HG03066 (cell line): ENCODE measurements around the gene NKX1-2.
A peak's percentile ranks its signal among the peaks of the same experiment; 100 is the strongest.
"Not testable (repeated sequence)": the region's sequence is repeated elsewhere in the genome, so short reads cannot be mapped to it uniquely, and the experiment has no call there.

Source experiments
- ATAC-seq: cut with Tn5 transposase; IDR thresholded peaks from one replicate; pipeline ENCODE4 v1.9.1; 2021; ENCODE audit warnings: low read depth; ENCODE audit not compliant: unreplicated experiment

Gene NKX1-2

GRCh38 chr10:124453960-124454610 lies 4.2 kb upstream of the NKX1-2 start:
- ATAC-seq = no peak

- ATAC-seq = no peak
Observed at GRCh38 chr10:124451276-124451675, 1.4 kb upstream of the NKX1-2 start.

DNA sequence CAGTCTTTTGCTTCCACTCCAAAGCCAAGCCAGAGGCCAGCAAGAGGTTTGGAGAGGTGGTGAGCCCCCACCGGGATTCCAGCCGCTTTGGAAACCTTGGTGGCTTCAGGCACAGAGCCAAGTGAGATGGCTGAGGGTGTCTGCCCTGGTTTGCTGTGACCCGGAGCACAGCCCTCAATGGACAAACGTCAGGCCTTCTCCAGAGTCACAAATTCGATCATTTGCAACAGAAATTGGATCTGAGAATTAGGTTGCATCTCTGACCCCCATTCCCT lies 885 bp upstream of the NKX1-2 start:
- no peak for ATAC-seq

GRCh38 chr10:124449170-124450011 lies 444 bp downstream of the NKX1-2 start:
- no peak for ATAC-seq

GRCh38 chr10:124448696-124449169 lies 1.1 kb downstream of the NKX1-2 start:
- ATAC-seq = no peak

DNA sequence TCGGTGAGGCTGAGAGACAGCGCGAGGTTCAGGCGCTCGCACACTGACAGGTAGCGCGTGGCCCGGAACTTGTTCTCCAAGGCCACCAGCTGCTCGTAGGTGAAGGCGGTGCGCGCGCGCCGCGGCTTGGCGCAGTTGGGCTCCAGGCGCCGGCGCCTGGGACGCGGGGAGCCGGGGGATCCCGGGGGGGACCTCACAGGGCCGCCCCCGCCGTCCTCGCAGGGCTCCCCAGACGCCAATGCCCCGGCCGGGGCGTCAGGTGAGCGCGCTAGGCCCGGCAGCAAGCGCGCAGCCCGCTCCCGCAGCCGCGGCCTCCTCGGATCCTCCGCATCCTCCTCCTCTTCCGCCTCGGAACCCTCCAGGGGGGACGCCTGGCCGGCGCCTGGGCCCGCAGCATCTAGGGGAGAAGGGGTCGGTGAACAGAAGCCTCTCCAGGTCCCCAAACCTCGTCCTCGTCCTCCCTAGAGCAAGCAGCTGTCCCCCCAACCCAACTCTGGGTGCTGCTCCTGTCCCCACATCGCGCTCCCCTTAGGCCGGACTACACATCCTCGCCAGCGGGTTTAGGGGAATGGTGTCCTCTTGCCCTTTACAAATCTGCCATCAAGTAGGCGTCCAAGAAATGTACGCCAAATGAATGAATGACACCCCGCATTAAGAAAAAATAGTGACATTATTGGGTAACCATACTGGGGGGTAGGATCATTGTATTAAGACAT lies 1.9 kb downstream of the NKX1-2 start:
- ATAC-seq = no peak

GRCh38 chr10:124446830-124447750 lies 2.7 kb downstream of the NKX1-2 start:
- ATAC-seq = no peak

GRCh38 chr10:124441694-124442093 lies 8.1 kb downstream of the NKX1-2 start:
- not testable (repeated sequence) for ATAC-seq

DNA sequence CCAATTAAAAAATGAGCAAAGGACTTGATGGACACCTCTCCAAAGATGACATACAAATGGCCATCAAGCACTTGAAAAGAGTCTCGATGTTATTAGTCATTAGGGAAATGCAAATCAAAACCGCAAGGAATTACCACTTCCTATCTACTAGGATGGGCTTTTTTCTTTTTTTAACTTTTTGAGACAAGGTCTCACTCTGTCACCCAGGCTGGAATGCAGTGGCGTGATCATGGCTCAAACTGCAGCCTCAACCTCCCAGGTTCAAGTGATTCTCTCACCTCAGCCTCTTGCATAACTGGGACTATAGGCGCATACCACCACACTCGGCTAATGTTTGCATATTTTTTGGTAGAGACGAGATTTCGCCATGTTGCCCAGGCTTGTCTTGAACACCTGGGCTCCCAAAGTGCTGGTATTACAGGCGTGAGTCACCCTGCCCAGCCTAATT lies 13.6 kb downstream of the NKX1-2 start:
- ATAC-seq = peak; percentile 82

DNA sequence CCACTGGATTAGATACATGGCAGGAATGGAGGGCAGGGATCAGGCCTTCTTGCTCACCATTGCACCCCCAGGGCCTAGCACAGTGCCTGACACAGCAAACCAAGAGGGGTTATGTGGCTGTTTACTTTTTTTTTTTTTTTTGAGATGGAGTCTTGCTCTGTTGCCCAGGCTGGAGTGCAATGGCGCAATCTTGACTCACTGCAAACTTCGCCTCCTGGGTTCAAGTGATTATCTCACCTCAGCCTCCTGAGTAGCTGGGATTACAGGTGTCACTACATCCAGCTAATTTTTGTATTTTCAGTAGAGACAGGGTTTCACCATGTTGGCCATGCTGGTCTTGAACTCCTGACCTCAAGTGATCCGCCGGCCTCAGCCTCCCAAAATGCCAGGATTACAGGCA lies 14.2 kb downstream of the NKX1-2 start:
- ATAC-seq = not testable (repeated sequence)

DNA sequence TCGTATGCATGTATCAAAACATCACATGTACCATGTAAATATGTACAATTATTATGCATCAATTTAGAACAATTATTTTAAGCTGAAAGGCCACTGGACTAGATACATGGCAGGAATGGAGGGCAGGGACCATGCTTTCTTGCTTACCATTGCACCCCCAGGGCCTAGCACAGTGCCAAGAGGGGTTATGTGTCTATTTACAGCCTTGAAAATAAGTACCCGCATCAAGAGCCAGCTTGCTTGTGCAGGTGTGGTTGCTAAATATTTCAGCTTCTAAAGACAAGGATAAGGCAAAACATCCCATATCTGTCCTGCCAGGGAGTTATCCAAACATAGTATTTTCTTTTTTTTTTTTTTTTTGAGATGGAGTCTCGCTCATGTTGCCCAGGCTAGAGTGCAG lies 16.4 kb downstream of the NKX1-2 start:
- no peak for ATAC-seq

- ATAC-seq = no peak
Observed at GRCh38 chr10:124430077-124430476, 19.8 kb downstream of the NKX1-2 start.

GRCh38 chr10:124429576-124429975 lies 20.3 kb downstream of the NKX1-2 start:
- no peak for ATAC-seq

DNA sequence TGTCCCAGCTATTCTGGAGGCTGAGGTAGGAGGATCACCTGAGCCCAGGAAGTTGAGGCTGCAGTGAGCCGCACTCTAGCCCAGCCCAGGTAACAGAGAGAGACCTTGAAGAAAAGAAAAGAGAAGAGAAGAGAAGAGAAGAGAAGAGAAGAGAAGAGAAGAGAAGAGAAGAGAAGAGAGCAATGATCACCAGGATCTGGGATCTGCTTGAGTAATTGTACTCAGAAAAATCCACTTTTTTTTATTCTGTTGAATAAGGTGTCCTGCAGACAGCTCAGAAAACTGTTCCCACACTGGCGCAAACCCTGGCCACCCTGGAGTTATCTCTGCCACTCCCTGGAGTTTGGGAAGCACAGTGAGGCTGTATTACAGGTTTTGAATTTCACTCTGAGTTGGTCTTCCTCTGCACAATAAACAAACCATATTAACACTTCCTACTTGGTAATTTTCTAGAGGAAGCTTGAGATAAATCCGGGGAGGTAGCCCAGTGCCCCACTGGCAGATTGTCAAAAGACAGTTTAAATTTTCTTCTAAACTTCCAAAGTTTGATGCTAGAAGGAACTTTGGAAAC lies 21.5 kb downstream of the NKX1-2 start:
- ATAC-seq = no peak

DNA sequence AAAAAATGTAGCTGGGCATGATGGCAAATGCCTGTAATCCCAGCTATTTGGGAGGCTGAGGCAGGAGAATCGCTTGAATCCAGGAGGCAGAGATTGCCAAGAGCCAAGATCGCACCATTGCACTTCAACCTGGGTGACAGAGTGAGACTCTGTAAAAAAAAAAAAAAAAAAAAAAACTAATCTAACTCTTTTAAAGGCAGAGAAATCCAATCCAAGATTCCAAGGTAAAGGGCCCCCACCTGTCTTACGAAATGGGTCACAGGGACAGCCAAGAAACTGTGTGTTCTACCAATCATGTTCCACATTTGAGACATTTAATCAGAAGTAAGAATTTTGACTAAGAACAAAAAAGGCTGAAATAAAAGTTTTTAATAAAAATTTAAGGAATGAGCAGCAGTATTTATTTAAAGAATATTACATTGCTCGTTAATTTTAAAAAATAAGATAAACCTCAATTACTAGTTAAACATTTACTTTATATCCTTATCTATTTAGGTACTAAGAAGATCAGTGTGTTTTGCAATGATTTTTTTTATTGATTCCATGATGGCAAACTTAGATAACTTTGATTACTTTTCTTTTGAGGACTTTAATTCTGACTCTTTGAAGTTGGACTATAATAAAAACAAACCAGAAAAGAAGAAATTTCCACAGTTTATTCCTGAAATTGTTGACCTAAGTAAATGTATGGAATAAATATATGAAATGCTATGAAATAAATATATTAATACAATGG lies 24.4 kb downstream of the NKX1-2 start:
- ATAC-seq = no peak

DNA sequence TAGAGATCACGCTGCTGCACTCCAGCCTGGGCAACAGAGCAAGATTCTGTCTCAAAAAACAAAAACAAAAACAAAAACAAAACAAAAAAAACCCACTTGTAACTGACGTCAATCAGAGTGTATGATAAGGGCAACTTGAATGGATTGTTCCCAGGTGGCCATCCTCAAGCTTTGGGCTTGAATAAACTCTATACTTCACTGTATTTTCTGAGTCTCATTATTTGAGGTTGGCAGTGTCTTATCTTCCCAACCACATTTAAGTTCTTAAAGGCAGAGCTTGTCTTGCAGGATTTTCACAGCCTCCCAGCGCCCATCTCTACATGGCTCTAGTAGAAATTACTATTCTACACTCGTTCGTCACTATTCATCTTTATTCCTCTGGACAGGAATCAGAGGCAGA lies 26.0 kb downstream of the NKX1-2 start:
- no peak for ATAC-seq

- ATAC-seq = no peak
Observed at GRCh38 chr10:124422742-124423141, 27.1 kb downstream of the NKX1-2 start.

GRCh38 chr10:124420254-124420653 lies 29.6 kb downstream of the NKX1-2 start:
- no peak for ATAC-seq

GRCh38 chr10:124419635-124420034 lies 30.2 kb downstream of the NKX1-2 start:
- no peak for ATAC-seq
